ENCODE measurements around the gene UNCX.

Gene UNCX

GRCh38 chr7:1230411-1231213, 2.1 kb upstream of the UNCX start:
- TF ChIP-seq CTCF (conservative IDR thresholded peaks at IDR 0.05) = no peak
- no peak overlapping the region for H3K27ac ChIP-seq

DNA sequence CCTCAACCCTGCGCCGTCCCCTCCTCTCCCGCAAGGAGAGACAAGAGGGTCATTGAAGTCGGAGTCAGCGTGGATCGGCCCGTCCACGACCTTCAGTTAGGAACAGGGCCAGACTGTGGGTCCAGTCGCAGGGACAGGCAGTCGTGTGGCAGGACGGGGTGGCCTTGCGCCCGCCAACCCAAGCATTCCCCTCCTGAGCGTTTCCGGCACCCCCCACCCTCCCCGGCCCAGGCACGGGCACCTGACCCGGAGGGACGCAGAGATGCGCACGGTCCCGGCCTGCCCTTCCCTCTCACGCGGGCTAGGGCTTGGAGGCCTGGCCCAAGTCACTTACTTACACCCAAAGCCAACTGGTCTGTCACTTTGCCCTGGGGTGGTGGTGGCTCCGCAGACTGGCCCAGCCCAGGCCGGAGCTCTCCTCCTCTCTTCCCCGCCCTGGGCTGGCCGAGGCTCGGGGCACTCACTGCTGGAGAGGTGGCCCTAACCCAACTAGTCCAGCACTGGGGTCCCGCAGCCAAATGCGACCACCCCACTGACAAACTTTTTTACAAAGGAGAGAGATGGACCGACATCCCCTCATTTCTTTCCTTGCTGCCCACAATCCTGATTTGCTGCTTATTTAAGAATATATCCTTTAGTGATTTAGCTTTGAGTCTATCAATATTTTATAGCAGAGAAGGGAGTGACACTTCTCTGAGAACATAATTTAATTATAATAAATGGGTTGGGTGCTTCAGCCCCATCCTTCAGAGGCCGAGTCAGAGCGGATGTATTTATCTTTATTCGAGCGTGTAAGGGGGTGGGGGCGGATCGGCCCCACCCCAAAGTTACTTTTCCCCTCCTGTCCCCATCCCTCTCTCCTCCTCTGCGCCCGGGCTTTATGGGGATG, 1.2 kb upstream of the UNCX start:
- TF ChIP-seq CTCF (conservative IDR thresholded peaks at IDR 0.05) = no peak

DNA sequence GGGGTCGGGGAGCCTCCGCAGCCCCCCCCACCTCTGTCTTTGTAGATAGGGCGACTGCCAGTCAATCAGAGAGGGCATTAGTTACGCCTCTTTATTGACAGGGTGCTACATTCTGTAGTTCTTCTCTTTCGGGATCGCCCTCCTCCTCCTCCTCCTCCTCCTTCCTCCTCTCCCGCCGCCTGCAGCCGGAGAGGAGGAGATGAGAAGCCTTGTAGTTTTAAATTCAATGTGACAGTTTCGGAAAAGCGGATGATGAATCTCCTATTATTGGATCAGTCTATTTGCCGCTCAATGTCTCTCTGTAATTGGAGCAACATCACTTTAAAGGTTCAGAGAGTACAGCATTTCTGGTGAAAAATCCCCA, 587 bp upstream of the UNCX start:
- H3K27ac ChIP-seq = no peak overlapping the region
- no peak for TF ChIP-seq CTCF (conservative IDR thresholded peaks at IDR 0.05)

More for the DNA sequence above, 1.2 kb upstream of the UNCX start:
- H3K27ac ChIP-seq = no peak overlapping the region

GRCh38 chr7:1233333-1234048, 819 bp downstream of the UNCX start:
- H3K27ac ChIP-seq = no peak overlapping the region
- no peak for TF ChIP-seq CTCF (conservative IDR thresholded peaks at IDR 0.05)

DNA sequence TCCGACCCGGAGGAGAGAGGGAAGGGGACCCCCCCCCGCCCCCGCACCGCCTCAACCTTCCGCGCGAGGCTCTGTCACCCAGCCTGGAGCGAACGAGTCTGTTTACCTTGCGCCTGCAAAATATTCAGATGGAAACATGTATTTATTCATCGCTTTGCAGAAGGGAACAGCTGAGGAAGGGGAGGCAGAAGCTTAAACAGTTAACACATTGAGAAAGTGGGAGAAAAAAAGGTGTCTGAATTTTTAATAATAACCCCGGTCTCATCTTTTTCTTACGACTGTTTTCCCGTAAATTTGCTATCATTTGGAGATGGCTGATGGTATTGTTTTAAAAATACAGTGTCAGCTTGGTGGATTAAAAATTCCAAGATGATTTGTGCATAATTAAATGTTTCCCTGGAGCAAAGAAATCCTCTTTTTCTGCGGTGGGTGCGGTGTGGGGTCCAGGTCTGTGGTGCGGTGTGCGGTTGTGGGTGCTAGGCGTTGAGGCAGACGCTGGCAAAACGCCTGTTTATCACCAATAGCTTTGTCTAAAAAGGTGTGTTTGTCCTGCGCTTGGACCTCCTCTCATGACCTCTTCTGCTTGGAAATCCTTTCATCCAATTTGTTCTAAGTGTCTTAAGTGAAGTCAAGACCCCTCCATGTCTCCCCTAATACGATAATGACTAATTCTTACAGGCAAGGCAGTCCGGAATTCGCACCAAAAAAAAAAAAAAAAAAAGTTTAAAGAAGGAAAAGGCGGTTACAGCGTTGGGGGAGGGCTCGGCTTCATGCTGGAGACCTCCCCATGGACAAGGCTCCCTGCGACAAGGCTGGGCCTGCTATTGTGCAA, 1.6 kb downstream of the UNCX start:
- no peak for TF ChIP-seq CTCF (conservative IDR thresholded peaks at IDR 0.05)
- no peak overlapping the region for H3K27ac ChIP-seq

DNA sequence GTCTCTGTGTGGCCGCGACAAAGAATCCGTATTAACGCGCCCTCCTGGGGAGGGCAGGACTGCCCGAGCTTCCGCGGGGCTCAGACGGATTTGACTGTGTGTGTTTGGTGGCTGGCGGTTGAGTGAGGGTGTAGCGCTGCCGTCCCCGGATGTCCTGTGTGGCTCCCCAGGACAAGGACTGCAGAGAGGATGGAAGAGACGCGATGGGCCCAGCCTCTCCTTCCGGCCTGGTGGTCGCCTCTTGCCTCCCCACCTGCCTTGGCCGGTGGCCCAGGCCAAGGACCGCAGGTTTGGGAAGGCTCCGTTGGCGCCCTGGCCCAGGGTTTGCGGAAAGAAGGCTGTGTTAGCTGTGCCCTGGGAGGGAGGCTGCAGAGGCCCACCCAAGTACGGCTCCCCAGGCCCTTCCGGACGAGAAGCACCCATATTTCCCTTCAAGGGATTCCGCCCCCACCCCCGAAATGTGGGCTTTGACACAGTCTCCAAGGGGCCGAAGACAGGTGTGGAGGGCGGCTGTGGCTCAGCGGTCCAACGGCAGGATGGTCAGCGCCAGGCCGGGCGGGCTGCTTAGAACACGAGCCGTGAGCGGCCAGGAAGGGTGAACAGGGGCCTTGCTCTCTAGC, 2.3 kb downstream of the UNCX start:
- TF ChIP-seq CTCF (conservative IDR thresholded peaks at IDR 0.05) = no peak
- no peak overlapping the region for H3K27ac ChIP-seq

Measured in VCaP (cell line).